Loucy (cell line): ENCODE results near the gene CAMSAP3.

Experiments
- H2AFZ ChIP-seq: fragments of 200-600 bp; sonication (generic); 2 replicates; pipeline ENCODE4 v1.6.0; 2016; ENCODE audit warnings: antibody characterized with exemption, mild to moderate bottlenecking, low read length, moderate library complexity
- H3F3A ChIP-seq: fragments of 200-600 bp; 2 replicates; pipeline ENCODE4 v1.6.0; 2016; ENCODE audit warnings: antibody characterized with exemption, low read depth, mild to moderate bottlenecking
- H3K27me3 ChIP-seq: fragments of 200-600 bp; sonication (generic); 2 replicates; pipeline ENCODE4 v1.6.1; 2014; ENCODE audit warnings: low read length, mild to moderate bottlenecking; ENCODE audit not compliant: insufficient read depth, poor library complexity, severe bottlenecking
- H3K36me3 ChIP-seq: fragments of 200-600 bp; sonication (generic); 2 replicates; pipeline ENCODE4 v1.6.1; 2016; ENCODE audit warnings: low read length; ENCODE audit not compliant: insufficient read depth
- H3K4me1 ChIP-seq: fragments of 200-600 bp; sonication (generic); 2 replicates; pipeline ENCODE4 v1.5.1; 2014; ENCODE audit warnings: low read length, mild to moderate bottlenecking; ENCODE audit not compliant: insufficient read depth, poor library complexity, severe bottlenecking
- H3K4me2 ChIP-seq: fragments of 200-600 bp; sonication (generic); 2 replicates; pipeline ENCODE4 v1.6.0; 2014; ENCODE audit warnings: antibody characterized with exemption, low read length, low read depth, mild to moderate bottlenecking; ENCODE audit not compliant: poor library complexity, severe bottlenecking
- H3K4me3 ChIP-seq: fragments of 200-600 bp; sonication (generic); 2 replicates; pipeline ENCODE4 v1.5.1; 2014; ENCODE audit warnings: low read length, mild to moderate bottlenecking, mixed read lengths; ENCODE audit not compliant: poor library complexity, severe bottlenecking
- H3K79me2 ChIP-seq: fragments of 200-600 bp; sonication (generic); 2 replicates; pipeline ENCODE4 v1.6.1; 2014; ENCODE audit warnings: low read length; ENCODE audit not compliant: insufficient read depth
- H3K9ac ChIP-seq: fragments of 200-600 bp; sonication (generic); 2 replicates; pipeline ENCODE4 v1.6.0; 2014; ENCODE audit warnings: mild to moderate bottlenecking, low read depth, low read length, moderate library complexity; ENCODE audit not compliant: poor library complexity, severe bottlenecking
- H3K9me2 ChIP-seq: fragments of 200-600 bp; sonication (generic); replicated peaks from 2 replicates; pipeline ENCODE4 v1.6.1; 2016; ENCODE audit warnings: low read depth, low read length, mixed read lengths
- H3K9me3 ChIP-seq: fragments of 200-600 bp; sonication (generic); 2 replicates; pipeline ENCODE4 v1.6.1; 2014; ENCODE audit warnings: mild to moderate bottlenecking, antibody characterized with exemption, low read length, low read depth; ENCODE audit not compliant: insufficient read depth
- H4K20me1 ChIP-seq: fragments of 200-600 bp; sonication (generic); 2 replicates; pipeline ENCODE4 v1.6.0; 2014; ENCODE audit warnings: antibody characterized with exemption, low read length, mild to moderate bottlenecking; ENCODE audit not compliant: insufficient read depth, poor library complexity, severe bottlenecking
- CTCF ChIP-seq: fragments of 200-600 bp; sonication (generic); conservative IDR thresholded peaks from 2 replicates; pipeline ENCODE4 v1.5.1; 2014; ENCODE audit warnings: mild to moderate bottlenecking, antibody characterized with exemption, low read length
- EZH2phosphoT487 ChIP-seq: fragments of 200-600 bp; IDR thresholded peaks from 2 replicates; pipeline ENCODE4 v1.6.1; 2018; ENCODE audit warnings: antibody characterized with exemption, mild to moderate bottlenecking, moderate library complexity, borderline replicate concordance

CAMSAP3 gene

GRCh38 chr19:7618771-7619510 lies 23.3 kb downstream of the CAMSAP3 start:
- H3K4me1 ChIP-seq, result no peaks in the 10 kb centered on the region
- TF ChIP-seq EZH2phosphoT487 (no peak), CTCF (no peak)
- H3F3A ChIP-seq, result no peaks in the 10 kb centered on the region
- H3K9me3 ChIP-seq, result no peaks in the 10 kb centered on the region
- no peak overlapping the region for H3K9ac ChIP-seq
- H3K4me2 ChIP-seq, result no peak overlapping the region
- H2AFZ ChIP-seq, result no peak overlapping the region
- H3K4me3 ChIP-seq, result no peak overlapping the region
- H4K20me1 ChIP-seq, result no peaks in the 10 kb centered on the region
- peaks cover 37% of the 10 kb centered on the region; the same call in 1 of the 2 replicates for H3K36me3 ChIP-seq
- H3K79me2 ChIP-seq, result no peaks in the 10 kb centered on the region
- no peaks in the 10 kb centered on the region for H3K27me3 ChIP-seq
- no peaks in the 10 kb centered on the region for H3K9me2 ChIP-seq

- no peaks in the 10 kb centered on the region for H3K9me3 ChIP-seq
- H3K36me3 ChIP-seq, result peaks cover 37% of the 10 kb centered on the region; the same call in 1 of the 2 replicates
- H3F3A ChIP-seq, result no peaks in the 10 kb centered on the region
- TF ChIP-seq CTCF, result no peak
- TF ChIP-seq EZH2phosphoT487, result no peak
- no peaks in the 10 kb centered on the region for H3K27me3 ChIP-seq
- H3K4me3 ChIP-seq, result no peak overlapping the region
- H3K79me2 ChIP-seq, result no peaks in the 10 kb centered on the region
- H3K9ac ChIP-seq, result no peak overlapping the region
- no peaks in the 10 kb centered on the region for H3K4me1 ChIP-seq
- H3K4me2 ChIP-seq, result no peak overlapping the region
- no peaks in the 10 kb centered on the region for H3K9me2 ChIP-seq
- no peaks in the 10 kb centered on the region for H4K20me1 ChIP-seq
- no peak overlapping the region for H2AFZ ChIP-seq
Observed at GRCh38 chr19:7619671-7620441, 24.2 kb downstream of the CAMSAP3 start.

GRCh38 chr19:7620442-7621412 lies 25.1 kb downstream of the CAMSAP3 start:
- no peak overlapping the region for H3K9ac ChIP-seq
- no peak overlapping the region for H3K4me3 ChIP-seq
- H3K4me2 ChIP-seq, result no peak overlapping the region
- H3K9me2 ChIP-seq, result no peaks in the 10 kb centered on the region
- no peak overlapping the region for H2AFZ ChIP-seq
- no peaks in the 10 kb centered on the region for H4K20me1 ChIP-seq
- no peaks in the 10 kb centered on the region for H3K27me3 ChIP-seq
- H3F3A ChIP-seq, result no peaks in the 10 kb centered on the region
- no peaks in the 10 kb centered on the region for H3K4me1 ChIP-seq
- H3K9me3 ChIP-seq, result no peaks in the 10 kb centered on the region
- no peak for TF ChIP-seq CTCF
- TF ChIP-seq EZH2phosphoT487, result no peak
- H3K79me2 ChIP-seq, result no peaks in the 10 kb centered on the region
- H3K36me3 ChIP-seq, result peaks cover 39% of the 10 kb centered on the region; the same call in 1 of the 2 replicates
